ENCODE measurements around the gene ENTPD2. TPM values are rescaled to one million over a fixed set of nuclear protein-coding genes. Genes with fewer than 3 reads are reported as not detected.
A peak's percentile ranks its signal among the peaks of the same experiment; 100 is the strongest.

Gene ENTPD2
- total and polyA plus RNA-seq, 2 donors (not counting 1 experiment from before 2014, with no cell fraction given), result not detected

- Histone ChIP-seq H3K79me2 (ENCODE audit: control insufficient read depth, insufficient read depth, low read length) (peaks cover 11% of the 10 kb centered on the region), H3K4me1 (ENCODE audit: control insufficient read depth in 2 of 2, insufficient read depth in 2 of 2, low read length in 2 of 2) (peaks cover 17 to 34% of the 10 kb centered on the region in 2 donors), H2AFZ (ENCODE audit: insufficient read depth, low read depth, low read length, poor library complexity, severe bottlenecking) (no peak overlapping the region), H3K27ac (ENCODE audit: low read length in 2 of 2) (no peak overlapping the region), H3K9ac (ENCODE audit: low read length) (no peak overlapping the region), H4K20me1 (ENCODE audit: control insufficient read depth, insufficient read depth, low read length, poor library complexity, severe bottlenecking) (peaks cover 20% of the 10 kb centered on the region), H3K9me3 (ENCODE audit: control extremely low read depth in 1 of 3, control insufficient read depth in 2 of 3, insufficient read depth in 1 of 3, low read length in 2 of 3) (no peaks in the 10 kb centered on the region), H3K4me2 (replicated peaks; ENCODE audit: low read depth, low read length, poor library complexity, severe bottlenecking) (no peak overlapping the region), H3K4me3 (ENCODE audit: control extremely low read depth in 1 of 5, extremely low read depth in 1 of 5, insufficient read depth in 1 of 5, low read depth in 2 of 5, low read length in 4 of 5) (no peak overlapping the region), H3K27me3 (replicated peaks in 1 of 4; ENCODE audit: control extremely low read depth in 1 of 4, control insufficient read depth in 3 of 4, insufficient read depth in 4 of 4, low read length in 3 of 4) (no peaks in the 10 kb centered on the region), H3K36me3 (replicated peaks in 1 of 2; ENCODE audit: control extremely low read depth in 1 of 2, control insufficient read depth in 1 of 2, extremely low read depth in 1 of 2, insufficient read depth in 2 of 2, low read length in 1 of 2) (peaks cover 0 to 6% of the 10 kb centered on the region in 2 experiments)
- peak overlapping the region; percentile 66 for H3K27ac Mint-ChIP-seq
- H3K4me3 Mint-ChIP-seq, result peak overlapping the region; percentile 65
- peak; percentile 58 for DNase-seq
- WGBS (ENCODE audit: insufficient coverage), result 65% methylated on average over 12 of the region's 12 CpGs
- intact Hi-C loops (cut with micrococcal nuclease), result loop anchor here (5.0 kb wide), 1 partner anchor 42 kb away; the partner anchor contains the start of gene FUT7
- ChIA-PET CTCF (interaction anchor here (0.6 to 2.5 kb wide), 3 partner anchors 28 to 108 kb away, joined by 3 to 10 read pairs (median 4); partner anchors contain the start of gene NPDC1), POLR2A (interaction anchor here (0.5 to 1.0 kb wide), 2 partner anchors 12 to 174 kb away, joined by 3 to 5 read pairs; partner anchors contain the start of gene MAN1B1)
- peak; percentile 8 for ATAC-seq (ENCODE audit: low read depth)
- no peaks in the 10 kb centered on the region for H3K9me3 Mint-ChIP-seq (ENCODE audit: insufficient read depth)
- no peak for TF ChIP-seq EZH2 (IDR thresholded peaks at IDR 0.05; ENCODE audit: borderline replicate concordance, insufficient read depth, low read depth, low read length, poor library complexity, severe bottlenecking)
- H3K27me3 Mint-ChIP-seq, result no peaks in the 10 kb centered on the region
- H3K4me1 Mint-ChIP-seq, result peaks cover 28% of the 10 kb centered on the region
These were observed 20.9 kb upstream of the ENTPD2 start for GRCh38 chr9:137074657-137075274.

DNA sequence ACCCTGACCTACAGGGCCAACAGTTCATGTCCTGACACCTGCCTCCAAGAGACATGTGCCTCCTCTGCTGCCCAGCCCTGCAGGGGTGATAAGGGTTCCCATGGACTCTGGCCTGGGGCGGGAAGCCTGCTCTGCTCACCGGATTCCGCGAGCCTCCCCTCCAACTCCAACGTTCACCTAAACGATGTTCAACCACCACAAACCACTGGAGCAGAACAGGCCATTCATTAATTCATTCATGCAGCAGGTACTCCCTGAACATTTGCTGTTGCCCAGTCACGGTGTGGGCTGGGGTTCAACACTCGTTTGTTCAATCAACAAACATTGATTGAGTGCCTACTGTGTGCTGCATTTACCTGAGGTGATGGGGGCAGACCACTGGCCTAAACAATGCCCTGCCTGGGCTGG, 20.1 kb upstream of the ENTPD2 start:
- ChIA-PET CTCF (interaction anchor here (0.6 to 2.5 kb wide), 2 partner anchors 27 to 107 kb away, joined by 3 to 10 read pairs; partner anchors contain the start of gene NPDC1), POLR2A (interaction anchor here (1.0 kb wide), 1 partner anchor 13 kb away, joined by 3 read pairs; the partner anchor contains the start of gene MAN1B1)
- no peak overlapping the region for H3K27ac Mint-ChIP-seq
- no peaks in the 10 kb centered on the region for H3K9me3 Mint-ChIP-seq (ENCODE audit: insufficient read depth)
- no peaks in the 10 kb centered on the region for H3K27me3 Mint-ChIP-seq
- TF ChIP-seq EZH2 (IDR thresholded peaks at IDR 0.05; ENCODE audit: borderline replicate concordance, insufficient read depth, low read depth, low read length, poor library complexity, severe bottlenecking) (no peak), CTCF (IDR thresholded peaks at IDR 0.05) (no peak)
- Histone ChIP-seq H4K20me1 (ENCODE audit: control insufficient read depth, insufficient read depth, low read length, poor library complexity, severe bottlenecking) (peaks cover 12% of the 10 kb centered on the region), H3K27ac (ENCODE audit: low read length in 2 of 2) (no peak overlapping the region), H3K27me3 (replicated peaks in 1 of 4; ENCODE audit: control extremely low read depth in 1 of 4, control insufficient read depth in 3 of 4, insufficient read depth in 4 of 4, low read length in 3 of 4) (peaks cover 0 to 7% (median 1%) of the 10 kb centered on the region in 4 experiments), H3K9me3 (ENCODE audit: control extremely low read depth in 1 of 3, control insufficient read depth in 2 of 3, insufficient read depth in 1 of 3, low read length in 2 of 3) (peaks cover 0 to 7% (median 0%) of the 10 kb centered on the region in 3 donors), H3K4me2 (replicated peaks; ENCODE audit: low read depth, low read length, poor library complexity, severe bottlenecking) (no peak overlapping the region), H3K79me2 (ENCODE audit: control insufficient read depth, insufficient read depth, low read length) (peaks cover 5% of the 10 kb centered on the region), H2AFZ (ENCODE audit: insufficient read depth, low read depth, low read length, poor library complexity, severe bottlenecking) (no peak overlapping the region), H3K4me3 (ENCODE audit: control extremely low read depth in 1 of 5, extremely low read depth in 1 of 5, insufficient read depth in 1 of 5, low read depth in 2 of 5, low read length in 4 of 5) (no peak overlapping the region), H3K4me1 (ENCODE audit: control insufficient read depth in 2 of 2, insufficient read depth in 2 of 2, low read length in 2 of 2) (peaks cover 24 to 41% of the 10 kb centered on the region in 2 donors), H3K9ac (ENCODE audit: low read length) (no peak overlapping the region), H3K36me3 (replicated peaks in 1 of 2; ENCODE audit: control extremely low read depth in 1 of 2, control insufficient read depth in 1 of 2, extremely low read depth in 1 of 2, insufficient read depth in 2 of 2, low read length in 1 of 2) (no peaks in the 10 kb centered on the region)
- WGBS (ENCODE audit: insufficient coverage), result 87% methylated on average over 7 of the region's 8 CpGs
- no peak for ATAC-seq (ENCODE audit: low read depth)
- intact Hi-C loops (cut with micrococcal nuclease), result loop anchor here (5.0 kb wide), 1 partner anchor 42 kb away; the partner anchor contains the start of gene FUT7
- H3K4me3 Mint-ChIP-seq, result no peak overlapping the region
- DNase-seq, result peak; percentile 10
- H3K4me1 Mint-ChIP-seq, result peaks cover 26% of the 10 kb centered on the region
